Stimulated activated CD4-positive, alpha-beta T cell treated with anti-CD3 and anti-CD28 coated beads, TNF-alpha, amount 100 ng/mL, for 4 hours (primary cell): ENCODE data around the gene PVALB.

ENCODE experiments used
- DNase-seq, 3 experiments: peaks; one replicate each; pipeline ENCODE4 v3.0.0-alpha.2; 2020; ENCODE audit warnings: low read depth in 3 of 3

The PVALB gene

GRCh38 chr22:36773935-36774334 is 42.9 kb downstream of the PVALB start:
- DNase-seq = no peak

DNA sequence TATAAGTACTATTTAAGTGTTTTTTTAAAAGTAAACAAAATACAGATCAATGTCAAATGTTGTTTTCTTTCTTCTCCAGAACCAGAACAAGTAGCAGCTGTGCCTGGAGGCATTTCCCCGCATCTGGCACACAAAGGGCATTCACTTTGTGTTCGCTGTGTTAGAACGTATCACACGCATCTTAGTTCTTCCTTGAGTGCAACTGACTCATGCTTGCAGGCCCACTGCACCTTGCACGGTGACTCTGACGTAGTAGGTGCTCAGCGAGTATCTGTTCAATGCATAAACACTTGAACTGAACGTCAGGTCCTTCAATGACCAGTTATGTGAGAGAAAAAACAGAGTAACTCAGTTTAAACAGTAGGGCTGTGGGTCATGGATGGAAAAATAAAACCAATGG is 44.4 kb downstream of the PVALB start:
- DNase-seq = no peak

DNA sequence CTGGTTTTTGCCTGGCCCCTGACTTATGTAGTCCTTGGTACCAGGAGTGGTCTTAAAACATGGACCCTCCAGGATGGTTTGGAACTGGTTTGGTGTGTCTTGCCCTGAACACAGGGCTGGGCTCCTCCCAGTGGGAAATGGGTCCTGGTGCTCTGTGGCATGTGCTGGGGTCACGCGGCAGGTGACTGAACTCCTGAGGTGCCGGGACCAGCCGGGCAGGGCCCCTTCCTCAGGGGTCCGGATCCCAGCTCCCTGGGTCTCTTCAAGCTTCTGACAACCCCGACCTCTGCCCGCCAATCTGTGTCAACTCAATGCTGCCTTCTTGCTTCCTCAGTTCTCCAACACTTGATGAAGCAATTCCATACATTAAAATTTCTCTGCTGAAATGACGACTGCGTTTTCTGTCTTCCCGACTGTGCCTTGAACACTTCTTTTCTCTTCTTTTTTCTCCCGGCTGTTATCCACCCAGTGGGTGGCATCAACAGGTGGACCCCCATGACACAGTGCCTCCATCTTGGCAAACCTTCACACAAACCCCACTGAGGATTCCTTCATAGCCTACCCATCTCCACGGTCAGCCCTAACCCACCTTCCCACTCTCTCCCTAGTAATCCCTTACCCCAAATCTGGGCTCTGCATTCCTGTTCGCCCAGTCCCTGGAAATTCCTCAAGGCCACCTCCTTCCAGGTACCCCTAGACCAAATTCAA is 45.3 kb downstream of the PVALB start:
- no peak for DNase-seq

DNA sequence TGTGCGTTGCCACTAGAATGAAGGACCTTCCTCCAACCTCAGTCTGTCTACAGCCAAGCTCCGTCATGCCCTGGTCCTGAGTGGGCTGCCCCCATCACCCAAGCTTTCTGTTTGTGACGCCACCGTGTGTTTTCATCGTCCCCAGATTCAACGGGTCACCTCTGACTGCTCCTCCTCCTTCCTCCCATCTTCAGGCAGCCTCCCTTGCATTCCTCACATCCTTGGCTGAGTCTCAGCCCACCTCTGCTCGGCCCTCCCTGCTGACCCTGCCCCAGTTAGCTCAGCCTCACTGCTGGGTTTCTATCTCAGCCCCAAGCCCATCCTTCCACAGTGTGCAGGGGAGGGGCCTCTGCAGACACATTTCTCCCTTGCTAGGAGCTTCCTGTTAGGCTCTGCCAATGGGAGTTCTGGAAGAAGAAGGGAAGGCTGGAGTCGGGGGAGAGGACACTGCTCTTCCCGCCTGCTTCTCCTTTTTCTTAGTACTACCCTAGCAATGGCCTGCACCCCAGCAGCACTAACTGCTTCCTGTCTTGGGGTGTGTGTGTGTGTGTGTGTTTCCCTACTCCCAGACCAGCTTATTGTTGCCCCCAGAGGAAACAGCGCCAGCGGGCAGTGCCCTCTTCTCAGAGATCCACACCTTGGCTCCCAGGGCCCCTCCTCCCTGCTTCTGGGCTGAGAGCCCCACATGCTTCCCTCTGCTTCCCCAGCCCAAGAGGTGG is 46.2 kb downstream of the PVALB start:
- DNase-seq = no peak

- DNase-seq = no peak
These were observed 47.0 kb downstream of the PVALB start for GRCh38 chr22:36769541-36770512.

GRCh38 chr22:36768616-36769015 is 48.2 kb downstream of the PVALB start:
- DNase-seq = no peak

DNA sequence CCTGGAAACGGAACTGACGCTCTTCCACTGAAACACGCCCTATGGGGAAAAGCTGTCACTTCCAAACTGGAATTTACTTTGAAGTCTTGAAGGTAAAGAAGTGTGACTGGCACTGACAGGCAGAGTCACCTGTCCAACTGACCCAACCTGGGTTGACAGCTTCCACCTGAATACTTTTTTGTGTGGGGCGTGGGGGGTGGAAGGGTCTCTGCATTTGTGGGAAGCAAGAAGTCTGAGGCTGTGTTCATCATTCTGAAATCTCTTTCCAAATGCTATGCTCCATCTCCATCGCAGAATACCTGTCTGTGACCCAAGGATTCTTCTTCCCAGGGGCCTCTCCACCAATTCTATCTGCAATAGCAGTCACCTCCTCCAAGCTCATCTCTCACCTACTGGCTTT is 48.7 kb downstream of the PVALB start:
- DNase-seq = no peak

GRCh38 chr22:36767035-36767775 is 49.6 kb downstream of the PVALB start:
- no peak for DNase-seq

DNA sequence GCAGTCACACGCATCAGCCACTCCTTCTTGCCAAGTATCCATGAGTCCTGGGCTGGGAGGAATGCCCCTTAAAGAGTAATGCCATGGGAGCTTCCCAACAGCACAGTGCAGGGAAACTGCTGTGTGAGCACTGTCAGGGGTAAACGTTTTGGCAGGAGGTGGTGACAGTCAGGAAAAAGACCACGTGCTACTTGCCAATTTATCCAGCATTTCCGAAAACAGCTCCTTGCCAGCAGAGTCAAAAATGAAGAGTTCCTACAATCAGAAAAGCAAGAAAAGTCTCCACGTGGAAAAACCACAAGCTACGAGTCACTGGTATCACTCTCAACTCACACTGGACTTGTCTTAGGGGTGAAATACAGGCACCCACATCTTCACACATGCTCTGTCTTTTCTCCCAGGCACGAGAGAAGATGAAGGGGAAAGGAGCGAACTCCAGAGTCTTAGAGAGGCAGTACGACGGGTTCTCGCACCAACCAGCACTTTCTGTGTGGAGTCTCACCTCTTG is 50.8 kb downstream of the PVALB start:
- DNase-seq = no peak

DNA sequence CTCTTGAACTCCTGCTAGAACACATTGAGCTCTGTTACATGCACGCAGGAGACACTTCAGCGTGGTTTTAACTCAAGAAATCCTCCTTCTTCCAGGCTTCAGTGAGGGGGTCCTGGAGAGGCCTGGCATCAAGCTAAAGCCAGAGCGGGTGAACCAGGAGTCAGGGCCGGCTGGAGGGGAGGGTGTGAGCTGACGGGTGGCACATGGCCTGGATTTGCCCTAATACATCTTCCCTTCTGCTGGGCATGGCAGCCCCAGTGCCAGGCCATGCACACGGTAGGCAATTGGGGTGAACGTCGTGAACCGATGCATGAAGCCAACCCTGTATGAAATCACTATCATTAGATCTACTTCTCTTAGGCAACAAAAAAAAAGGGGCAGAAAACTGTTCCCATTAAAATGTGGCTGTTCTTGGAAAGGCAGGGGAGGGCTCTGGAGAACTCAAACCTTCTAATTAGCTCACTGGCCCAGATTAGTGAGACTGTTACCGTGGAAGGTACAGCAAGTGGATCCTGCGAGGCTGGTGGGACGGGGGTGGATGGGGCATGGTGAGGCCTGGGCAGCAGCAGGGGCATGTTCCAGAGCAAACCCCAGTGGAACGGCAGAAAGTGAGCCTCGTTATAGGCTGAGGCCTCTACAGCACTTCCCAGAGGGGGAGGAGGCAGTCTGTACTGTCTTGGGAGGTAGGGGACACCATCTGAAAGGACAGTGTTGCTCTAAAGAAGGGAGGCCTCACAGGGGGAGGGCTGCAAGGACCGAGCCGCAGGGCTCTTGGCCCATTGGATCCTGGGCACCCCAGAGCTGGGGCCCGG is 51.5 kb downstream of the PVALB start:
- no peak for DNase-seq

- DNase-seq = no peak
These were observed 52.2 kb downstream of the PVALB start for GRCh38 chr22:36764641-36765040.

DNA sequence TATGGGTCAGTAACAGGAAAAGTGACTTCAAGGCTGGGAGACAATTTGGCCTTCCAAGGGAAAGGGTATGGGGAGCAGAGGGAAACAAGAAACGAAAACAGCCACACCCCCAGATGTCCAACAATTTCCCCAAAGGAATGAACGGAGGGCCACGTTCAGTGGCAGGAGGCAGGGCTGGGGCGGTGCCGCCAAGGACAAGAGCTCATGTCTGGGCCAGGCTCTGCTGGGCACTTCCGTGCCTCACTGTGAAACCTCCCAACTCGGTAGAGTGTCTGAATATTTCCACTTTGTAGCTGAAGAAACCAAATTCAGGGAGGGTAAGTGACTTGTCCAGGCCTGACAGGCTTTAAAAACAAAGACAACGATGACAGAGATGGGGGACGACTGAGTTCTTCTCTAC is 52.8 kb downstream of the PVALB start:
- no peak for DNase-seq

DNA sequence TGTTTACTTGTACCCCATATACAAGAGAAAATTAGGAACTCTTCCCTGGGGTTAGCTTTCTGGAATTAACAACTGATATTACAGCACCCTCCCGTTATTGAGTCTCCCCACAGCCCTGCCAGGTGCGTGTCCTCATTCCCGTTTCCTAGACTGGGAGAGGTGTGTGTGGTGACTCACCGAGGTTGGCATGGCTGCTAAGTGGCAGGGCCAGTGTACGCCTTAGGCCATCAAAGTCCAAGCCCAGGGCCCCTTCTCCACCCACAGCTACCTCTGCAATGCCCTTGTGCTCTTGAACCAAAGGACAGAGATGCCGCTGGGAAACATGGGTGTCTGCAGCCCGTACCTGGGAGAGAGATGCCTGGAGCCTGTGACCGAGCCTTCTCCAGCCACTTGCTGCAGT is 53.3 kb downstream of the PVALB start:
- DNase-seq = no peak

GRCh38 chr22:36762687-36763260 is 54.1 kb downstream of the PVALB start:
- no peak for DNase-seq

DNA sequence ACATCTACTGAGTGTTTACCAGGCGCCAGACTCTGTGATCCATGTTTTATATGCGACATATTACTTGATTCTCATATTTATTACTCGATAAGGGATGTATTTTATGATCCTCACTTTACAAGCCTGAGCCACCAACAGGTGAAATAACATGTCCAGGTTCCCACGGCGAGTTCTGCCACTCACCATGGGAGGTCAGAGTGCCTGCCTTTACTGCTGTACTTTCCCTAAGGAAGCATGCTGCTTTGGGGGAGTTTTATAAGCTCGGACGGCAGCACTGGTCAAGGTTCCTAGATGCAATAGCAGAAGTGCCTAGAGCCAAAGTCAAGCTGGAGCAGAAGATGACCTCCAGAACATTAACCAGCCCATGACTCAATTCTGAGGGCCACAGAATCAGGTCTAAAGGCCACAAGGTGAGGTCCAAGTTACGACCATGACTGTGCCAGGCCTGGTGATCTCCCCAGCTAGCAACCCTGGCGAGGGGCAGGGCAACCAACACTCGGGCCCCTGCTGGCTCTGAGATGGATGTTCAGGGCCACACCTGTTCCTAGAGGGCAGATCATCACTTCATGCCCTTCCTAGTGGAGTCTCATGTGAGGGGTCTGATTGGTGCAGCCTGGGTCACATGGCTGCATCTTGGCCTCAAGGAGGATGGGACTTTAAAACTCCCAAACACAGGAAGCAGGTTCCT is 55.1 kb downstream of the PVALB start:
- no peak for DNase-seq

- no peak for DNase-seq
These were observed 56.0 kb downstream of the PVALB start for GRCh38 chr22:36760786-36761185.

DNA sequence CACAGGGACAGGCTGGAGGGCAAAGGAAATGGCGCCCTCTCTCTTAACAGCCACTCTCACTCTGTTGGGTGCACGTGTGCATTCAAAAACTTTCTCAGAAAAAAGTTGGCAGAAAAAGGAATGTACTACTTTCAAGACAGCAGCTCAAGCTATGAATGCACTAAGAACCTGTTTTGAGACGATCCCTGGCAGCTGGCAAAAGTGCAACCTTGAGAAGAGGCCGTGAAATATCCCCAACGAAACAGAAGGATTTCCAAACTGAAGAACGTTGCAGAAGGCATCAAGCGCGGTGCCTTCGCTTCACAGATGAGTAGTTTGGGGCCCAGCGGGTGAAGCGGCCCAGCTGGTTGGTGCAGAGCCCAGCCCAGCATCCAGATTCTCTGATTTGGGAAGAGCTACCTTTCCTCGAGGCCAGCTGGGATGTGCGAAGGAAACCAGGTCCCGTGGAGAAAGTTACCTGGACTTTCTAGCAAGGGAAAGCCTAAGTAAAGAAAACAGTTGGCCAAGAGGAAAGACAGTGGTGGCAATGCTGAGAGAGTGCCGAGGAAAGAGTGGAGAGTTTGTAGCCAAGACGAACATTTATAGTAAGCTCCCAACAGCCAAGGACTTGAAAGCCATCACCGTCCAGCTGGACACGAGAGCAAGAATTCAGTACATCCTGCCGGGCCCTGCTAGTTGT is 57.2 kb downstream of the PVALB start:
- DNase-seq = no peak

GRCh38 chr22:36758792-36759271 is 58.0 kb downstream of the PVALB start:
- no peak for DNase-seq

- DNase-seq = peak; percentile 40 to 49 (median 46)
These were observed 59.1 kb downstream of the PVALB start for GRCh38 chr22:36757668-36758211.
